Activated CD4-positive, alpha-beta T cell treated with anti-CD3 and anti-CD28 coated beads, Interleukin-2, amount 10 ng/mL, durations not matched to agents 24 days and 14 days (primary cell): Measurements from ENCODE around the gene NOTCH3. TPM values are rescaled to one million over a fixed set of nuclear protein-coding genes. Genes with fewer than 3 reads are reported as not detected.

Experiments
- DNase-seq: peaks from one replicate; pipeline ENCODE4 v3.0.0; 2022
- H3K27ac Mint-ChIP-seq: one replicate; pipeline ENCODE4 v1.8.0; 2022; ENCODE audit warnings: mild to moderate bottlenecking, mixed read lengths
- H3K27me3 Mint-ChIP-seq: one replicate; pipeline ENCODE4 v1.8.0; 2022; ENCODE audit warnings: mixed read lengths
- H3K36me3 Mint-ChIP-seq: one replicate; pipeline ENCODE4 v1.8.0; 2022; ENCODE audit warnings: low read depth, mild to moderate bottlenecking, mixed read lengths
- H3K4me1 Mint-ChIP-seq: one replicate; pipeline ENCODE4 v1.8.0; 2021; ENCODE audit warnings: mixed read lengths
- H3K4me3 Mint-ChIP-seq: one replicate; pipeline ENCODE4 v1.8.0; 2022; ENCODE audit warnings: mild to moderate bottlenecking, moderate library complexity, mixed read lengths
- H3K9me3 Mint-ChIP-seq: one replicate; pipeline ENCODE4 v1.8.0; 2021; ENCODE audit warnings: mixed read lengths
- intact Hi-C: fragments of 100-400 bp; cut with micrococcal nuclease; formaldehyde crosslinking; loops from one replicate; pipeline ENCODE4 v1.15.1; 2023
- total RNA-seq: library from RNA; stranded (reverse); gene quantifications from 2 replicates; pipeline ENCODE4 v1.2.3, GENCODE V29; 2022

Gene NOTCH3
- total RNA-seq, 1 donor from 2014 or later = not detected

DNA sequence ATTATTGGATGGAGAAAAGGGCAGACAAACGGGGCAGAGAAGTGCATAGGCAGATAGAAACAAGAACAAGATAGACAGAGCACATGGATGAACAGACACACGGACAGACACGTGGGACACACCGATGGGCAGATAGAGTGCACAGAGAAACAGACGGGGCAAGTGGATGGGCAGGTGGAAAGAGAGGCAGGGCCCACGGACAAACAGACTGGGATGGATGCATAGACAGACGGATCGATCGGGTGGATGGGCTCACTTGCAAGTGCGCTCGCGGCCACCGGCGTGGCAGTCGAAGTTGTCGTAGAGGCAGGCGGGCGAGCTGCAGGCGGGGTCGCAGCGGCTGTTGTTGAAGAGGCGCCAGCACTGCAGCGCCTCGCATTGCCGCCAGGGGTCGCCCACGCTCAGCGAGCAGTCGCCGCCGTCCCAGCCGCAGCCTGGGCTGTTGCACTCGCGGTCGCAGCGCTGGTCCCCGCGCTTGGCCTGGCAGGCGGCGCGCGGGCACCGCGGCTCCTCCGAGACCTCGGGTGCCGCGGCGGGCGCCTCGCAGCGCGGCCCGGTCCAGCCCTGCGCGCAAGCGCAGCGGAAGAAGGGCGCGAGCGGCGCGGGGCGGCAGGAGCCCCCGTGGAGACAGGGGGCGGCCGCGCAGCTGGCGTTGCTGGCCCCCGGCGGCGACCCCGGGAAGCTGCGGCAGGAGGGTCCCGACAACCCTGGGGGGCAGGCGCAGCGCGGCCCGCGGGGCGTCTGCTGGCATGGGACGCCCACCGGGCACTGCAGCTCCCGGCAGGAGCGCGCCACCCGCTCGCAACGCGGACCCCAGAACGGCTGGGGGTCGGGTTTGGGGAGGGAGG lies 23.3 kb downstream of the NOTCH3 start:
- DNase-seq = peak; percentile 95
- H3K4me3 Mint-ChIP-seq = peak overlapping the region; percentile 48
- H3K27me3 Mint-ChIP-seq = peaks cover 6% of the 10 kb centered on the region
- intact Hi-C loops = loop anchor here (1.0 to 10.0 kb wide), 3 partner anchors 57 to 379 kb away; partner anchors contain the start of genes AKAP8L and EPHX3
- peaks cover 4% of the 10 kb centered on the region for H3K4me1 Mint-ChIP-seq
- H3K27ac Mint-ChIP-seq = no peak overlapping the region
- no peaks in the 10 kb centered on the region for H3K36me3 Mint-ChIP-seq
- no peaks in the 10 kb centered on the region for H3K9me3 Mint-ChIP-seq

- intact Hi-C loops = loop anchor here (5.0 to 10.0 kb wide), 2 partner anchors 59 to 242 kb away; partner anchors contain the start of genes AKAP8L and EPHX3
- Mint-ChIP-seq H3K9me3 (no peaks in the 10 kb centered on the region), H3K27ac (no peak overlapping the region), H3K4me1 (peaks cover 4% of the 10 kb centered on the region), H3K36me3 (no peaks in the 10 kb centered on the region), H3K4me3 (no peak overlapping the region), H3K27me3 (peaks cover 6% of the 10 kb centered on the region)
- DNase-seq = no peak
Observed at GRCh38 chr19:15175609-15176008, 25.2 kb downstream of the NOTCH3 start.

DNA sequence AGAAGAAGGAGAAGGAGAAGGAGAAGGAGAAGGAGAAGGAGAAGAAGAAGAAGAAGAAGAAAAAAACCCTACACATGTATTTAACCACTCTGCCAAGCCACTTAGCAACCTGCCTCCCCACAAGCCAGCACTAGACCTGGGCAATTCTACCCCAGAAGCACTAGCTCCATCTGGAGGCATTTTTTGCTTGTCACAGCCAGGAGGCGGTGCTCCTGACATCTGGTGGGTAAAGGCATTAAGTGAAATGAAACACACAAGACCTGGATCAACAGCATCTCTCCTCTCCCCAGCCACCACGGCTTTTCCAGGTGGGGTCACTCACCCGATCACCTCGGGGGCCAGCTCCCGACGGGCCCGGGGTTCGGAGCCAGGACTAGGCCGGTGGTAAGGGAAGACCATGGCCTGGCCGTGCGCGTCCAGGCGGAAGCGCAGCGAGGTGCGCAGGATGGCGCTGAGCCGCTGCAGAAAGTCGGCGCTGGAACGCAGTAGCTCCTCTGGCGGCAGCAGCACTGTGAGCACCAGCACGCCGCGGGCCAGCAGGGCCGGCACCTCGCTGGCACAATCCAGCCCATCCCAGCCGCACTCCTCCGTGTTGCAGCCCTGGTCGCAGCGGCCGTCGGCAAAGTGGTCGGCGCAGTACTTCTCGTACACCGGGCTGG lies 26.9 kb downstream of the NOTCH3 start:
- intact Hi-C loops = loop anchor here (10.0 kb wide), 1 partner anchor 61 kb away; the partner anchor contains the start of gene EPHX3
- Mint-ChIP-seq H3K4me1 (peaks cover 4% of the 10 kb centered on the region), H3K36me3 (no peaks in the 10 kb centered on the region), H3K9me3 (no peaks in the 10 kb centered on the region), H3K4me3 (no peak overlapping the region), H3K27ac (no peak overlapping the region), H3K27me3 (peaks cover 6% of the 10 kb centered on the region)
- DNase-seq = peak; percentile 62

DNA sequence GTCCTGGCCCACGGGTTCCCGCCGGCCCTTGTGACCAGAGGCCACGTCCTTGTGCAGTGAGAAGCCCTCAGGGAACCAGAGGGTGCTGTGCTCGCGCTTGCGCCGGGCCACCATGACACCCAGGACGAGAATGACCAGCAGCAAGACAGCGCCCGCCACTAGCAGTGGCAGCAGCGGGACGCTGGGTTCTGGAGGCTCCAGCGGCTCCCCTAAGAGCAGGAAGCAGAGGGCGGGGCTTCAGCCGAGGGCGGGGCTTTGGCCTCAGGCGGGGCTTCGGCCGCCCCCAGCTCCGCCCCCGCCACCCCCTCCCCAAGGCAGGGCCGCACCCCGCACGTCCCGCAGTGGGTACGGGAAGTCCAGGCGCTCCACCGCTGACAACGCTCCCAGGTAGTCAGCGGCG lies 30.4 kb downstream of the NOTCH3 start:
- Mint-ChIP-seq H3K4me3 (no peak overlapping the region), H3K4me1 (no peaks in the 10 kb centered on the region)
- intact Hi-C loops = loop anchor here (10.0 kb wide), 1 partner anchor 64 kb away; the partner anchor contains the start of gene EPHX3

GRCh38 chr19:15169541-15170285 lies 31.1 kb downstream of the NOTCH3 start:
- H3K27me3 Mint-ChIP-seq = no peaks in the 10 kb centered on the region
- H3K27ac Mint-ChIP-seq = no peak overlapping the region
- no peak for DNase-seq
- peaks cover 2% of the 10 kb centered on the region for H3K9me3 Mint-ChIP-seq
- H3K36me3 Mint-ChIP-seq = no peaks in the 10 kb centered on the region
- no peak overlapping the region for H3K4me3 Mint-ChIP-seq
- H3K4me1 Mint-ChIP-seq = no peaks in the 10 kb centered on the region
- intact Hi-C loops = loop anchor here (10.0 kb wide), 1 partner anchor 65 kb away; the partner anchor contains the start of gene EPHX3

More for the DNA sequence above, 30.4 kb downstream of the NOTCH3 start:
- no peaks in the 10 kb centered on the region for H3K9me3 Mint-ChIP-seq
- no peak for DNase-seq
- H3K36me3 Mint-ChIP-seq = no peaks in the 10 kb centered on the region
- no peaks in the 10 kb centered on the region for H3K27me3 Mint-ChIP-seq
- H3K27ac Mint-ChIP-seq = no peak overlapping the region

DNA sequence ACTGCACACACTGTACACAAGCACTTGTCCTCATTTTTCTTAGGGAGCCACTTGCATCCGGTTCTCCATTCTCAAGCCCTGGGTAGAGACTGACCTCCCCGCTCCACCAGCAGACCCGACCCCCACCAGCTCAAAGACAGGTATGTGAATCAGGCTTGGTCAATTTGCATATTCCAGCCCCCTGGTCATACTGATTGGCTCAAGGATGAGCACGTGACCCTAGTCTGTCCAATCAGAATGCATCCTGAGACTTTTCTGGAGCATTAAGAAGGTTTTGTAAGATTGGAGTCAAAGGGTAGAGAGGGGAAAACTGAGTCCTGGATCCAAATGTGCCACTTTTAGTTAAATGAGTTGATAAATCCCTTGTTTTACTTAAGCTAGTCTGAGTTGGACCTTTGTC lies 34.1 kb downstream of the NOTCH3 start:
- intact Hi-C loops = no loop called here
- Mint-ChIP-seq H3K4me3 (no peak overlapping the region), H3K27ac (no peak overlapping the region), H3K9me3 (peaks cover 2% of the 10 kb centered on the region), H3K4me1 (no peaks in the 10 kb centered on the region), H3K27me3 (no peaks in the 10 kb centered on the region), H3K36me3 (no peaks in the 10 kb centered on the region)
- no peak for DNase-seq

DNA sequence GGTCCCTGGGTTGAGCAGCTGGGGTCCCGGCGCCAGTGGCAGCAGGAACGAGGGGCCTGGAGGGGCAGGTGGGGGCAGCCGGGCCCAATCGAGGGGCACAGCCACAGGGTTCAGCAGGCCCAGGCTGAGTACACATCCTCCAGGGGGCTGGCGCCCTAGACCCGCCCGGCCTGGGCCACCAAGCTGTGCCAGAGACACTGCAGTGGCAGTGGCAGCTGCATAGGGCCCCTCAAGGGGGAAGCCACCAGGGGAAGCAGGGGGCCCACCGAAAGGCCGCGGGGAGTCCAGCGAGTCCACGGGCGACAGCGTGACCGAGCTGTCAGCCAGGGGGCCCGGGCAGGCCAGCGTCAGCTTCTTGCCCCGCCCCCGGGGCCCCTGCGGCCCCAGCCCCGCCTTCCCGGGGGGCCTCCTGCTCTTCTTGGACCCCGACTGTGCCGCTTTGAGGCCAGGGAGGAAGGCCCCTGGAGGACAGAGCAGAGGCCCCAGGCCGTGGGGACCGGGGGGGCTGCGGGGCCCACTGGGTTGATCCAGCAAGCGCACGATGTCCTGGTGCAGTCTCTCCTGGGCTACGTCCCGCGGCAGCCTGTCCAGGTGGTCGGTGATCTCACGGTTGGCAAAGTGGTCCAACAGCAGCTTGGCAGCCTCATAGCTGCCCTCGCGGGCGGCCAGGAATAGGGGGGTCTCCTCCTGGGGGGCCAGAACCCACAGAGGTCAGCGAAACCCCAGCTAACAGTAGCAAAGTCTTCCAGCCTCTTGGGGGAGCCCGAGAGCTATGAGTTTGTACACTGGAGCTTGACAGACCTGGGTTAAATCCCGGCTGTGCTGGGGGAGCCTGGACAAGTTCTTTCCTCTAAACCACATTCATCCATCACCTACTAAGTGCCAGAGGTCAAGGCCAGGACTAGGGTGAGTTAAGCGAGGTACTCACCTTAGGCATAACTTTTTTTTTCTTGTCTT lies 39.5 kb downstream of the NOTCH3 start:
- Mint-ChIP-seq H3K9me3 (peaks cover 2% of the 10 kb centered on the region), H3K4me1 (no peaks in the 10 kb centered on the region), H3K27ac (no peak overlapping the region)

DNA sequence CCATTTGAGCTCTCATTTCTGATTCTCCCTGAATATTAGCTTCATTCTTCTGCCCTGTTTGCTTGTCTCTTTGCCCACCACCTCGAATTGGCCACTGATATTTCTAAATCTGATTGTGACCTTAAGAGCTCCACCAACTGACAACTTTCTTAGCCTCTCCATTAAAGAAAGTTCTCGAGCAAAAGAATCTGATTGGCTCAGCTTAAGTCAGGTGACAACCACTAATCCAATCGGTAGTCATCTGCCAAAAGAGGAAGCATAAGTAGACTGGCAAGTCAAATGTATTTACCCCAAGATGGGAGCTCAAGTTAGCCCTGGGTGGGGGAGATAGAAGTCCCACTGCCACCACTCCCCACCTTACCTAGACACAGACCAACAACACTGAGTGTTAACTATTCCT lies 41.5 kb downstream of the NOTCH3 start:
- H3K36me3 Mint-ChIP-seq = no peaks in the 10 kb centered on the region
- intact Hi-C loops = no loop called here
- no peaks in the 10 kb centered on the region for H3K4me1 Mint-ChIP-seq
- H3K27me3 Mint-ChIP-seq = no peaks in the 10 kb centered on the region
- H3K4me3 Mint-ChIP-seq = no peak overlapping the region
- peaks cover 4% of the 10 kb centered on the region for H3K9me3 Mint-ChIP-seq
- H3K27ac Mint-ChIP-seq = no peak overlapping the region
- DNase-seq = no peak

More for the DNA sequence above, 39.5 kb downstream of the NOTCH3 start:
- no peaks in the 10 kb centered on the region for H3K36me3 Mint-ChIP-seq
- no peak for DNase-seq
- no peak overlapping the region for H3K4me3 Mint-ChIP-seq
- intact Hi-C loops = no loop called here
- H3K27me3 Mint-ChIP-seq = no peaks in the 10 kb centered on the region

DNA sequence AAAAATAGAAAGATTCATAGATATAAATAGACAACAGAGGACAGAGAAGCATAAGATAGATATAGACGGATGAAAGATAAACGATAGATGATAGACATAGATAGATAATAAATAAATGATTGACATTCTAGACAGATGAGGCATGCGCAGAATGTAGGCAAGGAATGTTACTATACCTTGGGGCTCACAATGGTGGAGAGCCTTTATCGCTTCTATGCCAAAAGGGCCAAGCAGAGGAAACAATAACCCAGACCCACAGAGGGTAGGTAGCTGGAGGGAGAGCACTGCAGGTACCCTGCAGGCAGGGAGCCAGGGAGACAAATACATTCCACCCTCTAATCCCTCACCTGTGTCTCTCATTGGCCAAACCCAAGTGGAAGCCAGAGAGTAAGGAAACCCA lies 44.4 kb downstream of the NOTCH3 start:
- no peaks in the 10 kb centered on the region for H3K36me3 Mint-ChIP-seq
- no peak overlapping the region for H3K27ac Mint-ChIP-seq
- no peak for DNase-seq
- H3K27me3 Mint-ChIP-seq = no peaks in the 10 kb centered on the region
- H3K4me1 Mint-ChIP-seq = no peaks in the 10 kb centered on the region
- intact Hi-C loops = no loop called here
- H3K9me3 Mint-ChIP-seq = peaks cover 5% of the 10 kb centered on the region
- H3K4me3 Mint-ChIP-seq = no peak overlapping the region

GRCh38 chr19:15155296-15155695 lies 45.5 kb downstream of the NOTCH3 start:
- no peak overlapping the region for H3K4me3 Mint-ChIP-seq

GRCh38 chr19:15154002-15154612 lies 46.7 kb downstream of the NOTCH3 start:
- intact Hi-C loops = no loop called here
- H3K4me3 Mint-ChIP-seq = no peak overlapping the region
- no peak overlapping the region for H3K27ac Mint-ChIP-seq
- H3K9me3 Mint-ChIP-seq = peaks cover 5% of the 10 kb centered on the region
- DNase-seq = peak; percentile 75
- no peaks in the 10 kb centered on the region for H3K36me3 Mint-ChIP-seq
- H3K27me3 Mint-ChIP-seq = no peaks in the 10 kb centered on the region
- H3K4me1 Mint-ChIP-seq = peaks cover 2% of the 10 kb centered on the region

More at GRCh38 chr19:15155296-15155695, 45.5 kb downstream of the NOTCH3 start:
- H3K27ac Mint-ChIP-seq = no peak overlapping the region
- no peak for DNase-seq
- peaks cover 5% of the 10 kb centered on the region for H3K9me3 Mint-ChIP-seq
- intact Hi-C loops = no loop called here
- no peaks in the 10 kb centered on the region for H3K36me3 Mint-ChIP-seq
- peaks cover 2% of the 10 kb centered on the region for H3K4me1 Mint-ChIP-seq
- H3K27me3 Mint-ChIP-seq = no peaks in the 10 kb centered on the region

DNA sequence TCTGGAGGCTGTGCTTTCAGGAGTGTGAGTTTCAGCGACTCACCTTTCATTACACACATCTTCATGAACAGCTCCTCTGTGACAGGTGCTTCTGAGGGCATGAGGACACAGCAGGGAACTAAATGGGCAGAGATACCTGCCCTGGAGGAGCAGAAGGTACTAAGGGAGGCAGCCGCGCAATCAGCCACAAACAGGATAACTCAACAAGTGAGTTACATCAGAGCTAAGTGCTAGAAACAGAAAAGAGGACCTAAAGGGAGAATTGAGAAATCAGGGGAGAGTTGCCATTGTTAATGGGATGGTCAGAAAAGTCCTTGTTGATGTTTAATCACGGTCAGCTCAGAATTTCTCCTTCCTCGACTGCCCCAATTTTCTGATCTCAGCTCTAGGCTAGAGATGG lies 51.1 kb downstream of the NOTCH3 start:
- Mint-ChIP-seq H3K9me3 (peaks cover 5% of the 10 kb centered on the region), H3K27ac (no peak overlapping the region), H3K27me3 (peaks cover 2% of the 10 kb centered on the region), H3K4me1 (peaks cover 4% of the 10 kb centered on the region), H3K36me3 (no peaks in the 10 kb centered on the region), H3K4me3 (no peak overlapping the region)
- intact Hi-C loops = loop anchor here (2.0 kb wide), 2 partner anchors 49 to 57 kb away; no protein-coding TSS in a partner anchor
- DNase-seq = no peak
